Heart left ventricle (tissue), 13 donors: ENCODE data around the gene ABCC1.

ENCODE experiments used
- POLR2A ChIP-seq, 2 donors: fragments of 450-650 bp; IDR thresholded peaks; one replicate each; pipeline ENCODE4 v1.6.1; 2017; ENCODE audit warnings: antibody characterized with exemption in 2 of 2, mild to moderate bottlenecking in 2 of 2, moderate library complexity in 2 of 2
- TF ChIP-seq, protein P1 (sequence below), 12 donors: fragments of 200-600 bp; sonication (generic) in 4 of 12; IDR thresholded peaks; one replicate each; pipeline versions ENCODE4 v1.5.0 to v1.8.0; 2018 to 2022; ENCODE audit warnings: antibody characterized with exemption in 12 of 12, mild to moderate bottlenecking in 5 of 12
- donor health status: ischemic (EF 13 %, LVEDD 7.1; RV severe dilation, severe dysfunction).
- donor health status: DM: no; HTN: yes; CAD: no.
- donor health status: DM: no; HTN: no; CAD: no.
- donor health status: ischemic (EF 25% LVEDD 6.9; RV normal size, moderate dysfunction).
- donor health status: ischemic (EF 25% LVEDD 5.7; RV mildly dilated, moderate dysfunction).
- donor health status: ischemic (EF 35%, LVEDD 5.7; RV mildly dilated, moderate dysfunction).
- donor health status: nonischemic (EF 11% LVEDD 7.7; RV severe dilation, severe dysfunction).
- donor health status: DM: yes; HTN: yes; CAD: no.
- donor health status: PGD.
- donor health status: ischemic (EF 29% LVEDD 5.4; RV normal size, mild dysfunction).
- donor health status: nonischemic (EF 23%, LVEDD 6.1; RV moderate dilation, normal function).

DNA sequence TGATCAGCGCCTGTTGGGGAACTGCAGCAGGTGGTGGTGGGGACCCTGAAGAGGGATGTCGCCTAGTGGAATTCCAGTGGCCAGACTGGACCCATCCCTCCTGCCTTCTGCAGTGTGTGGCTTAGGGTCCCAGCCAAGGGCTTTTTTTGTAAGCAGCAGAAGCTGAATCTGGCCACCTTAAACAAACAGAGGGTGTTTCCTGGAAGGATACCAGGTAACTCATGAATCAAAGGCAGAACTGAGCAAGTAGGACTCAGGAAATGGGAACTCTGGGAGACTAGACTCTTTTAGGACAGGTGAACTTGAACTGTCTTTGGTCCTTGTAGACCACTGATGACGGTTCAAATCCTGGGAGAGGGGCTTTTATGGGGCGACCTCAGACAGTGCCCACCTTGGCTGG, 149.9 kb downstream of the ABCC1 start:
- TF ChIP-seq, protein P1, sequence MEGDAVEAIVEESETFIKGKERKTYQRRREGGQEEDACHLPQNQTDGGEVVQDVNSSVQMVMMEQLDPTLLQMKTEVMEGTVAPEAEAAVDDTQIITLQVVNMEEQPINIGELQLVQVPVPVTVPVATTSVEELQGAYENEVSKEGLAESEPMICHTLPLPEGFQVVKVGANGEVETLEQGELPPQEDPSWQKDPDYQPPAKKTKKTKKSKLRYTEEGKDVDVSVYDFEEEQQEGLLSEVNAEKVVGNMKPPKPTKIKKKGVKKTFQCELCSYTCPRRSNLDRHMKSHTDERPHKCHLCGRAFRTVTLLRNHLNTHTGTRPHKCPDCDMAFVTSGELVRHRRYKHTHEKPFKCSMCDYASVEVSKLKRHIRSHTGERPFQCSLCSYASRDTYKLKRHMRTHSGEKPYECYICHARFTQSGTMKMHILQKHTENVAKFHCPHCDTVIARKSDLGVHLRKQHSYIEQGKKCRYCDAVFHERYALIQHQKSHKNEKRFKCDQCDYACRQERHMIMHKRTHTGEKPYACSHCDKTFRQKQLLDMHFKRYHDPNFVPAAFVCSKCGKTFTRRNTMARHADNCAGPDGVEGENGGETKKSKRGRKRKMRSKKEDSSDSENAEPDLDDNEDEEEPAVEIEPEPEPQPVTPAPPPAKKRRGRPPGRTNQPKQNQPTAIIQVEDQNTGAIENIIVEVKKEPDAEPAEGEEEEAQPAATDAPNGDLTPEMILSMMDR (IDR thresholded peaks at IDR 0.05) = no peak
- TF ChIP-seq POLR2A (IDR thresholded peaks at IDR 0.05) = no peak
